Mesodermal cell (in vitro differentiated cells): ENCODE measurements around the gene ZDHHC19.

Experiments used
- H3K27ac ChIP-seq: 2 replicates; pipeline ENCODE4 v1.7.0; 2013; ENCODE audit warnings: mild to moderate bottlenecking, low read depth, low read length, moderate library complexity; ENCODE audit not compliant: severe bottlenecking
- H3K36me3 ChIP-seq: 2 replicates; pipeline ENCODE4 v1.7.1; 2013; ENCODE audit warnings: mild to moderate bottlenecking, low read length, moderate library complexity; ENCODE audit not compliant: control insufficient read depth, insufficient read depth
- H3K4me1 ChIP-seq: one replicate; pipeline ENCODE4 v1.7.1; 2013; ENCODE audit warnings: mild to moderate bottlenecking, low read length; ENCODE audit not compliant: insufficient read depth, control insufficient read depth, poor library complexity, severe bottlenecking
- H3K4me3 ChIP-seq: 2 replicates; pipeline ENCODE4 v1.7.0; 2013; ENCODE audit warnings: low read length, control low read depth, mild to moderate bottlenecking; ENCODE audit not compliant: insufficient read depth, poor library complexity, severe bottlenecking; ENCODE audit errors: extremely low read depth
- H3K9me3 ChIP-seq: 2 replicates; pipeline ENCODE4 v1.7.1; 2013; ENCODE audit warnings: mild to moderate bottlenecking, low read length, moderate library complexity; ENCODE audit not compliant: control insufficient read depth
- WGBS, 2 experiments: methylation state at CpG; one replicate each; pipeline ENCODE4 v1.1.5; 2013; ENCODE audit warnings: missing lambda C conversion rate in 2 of 2; ENCODE audit not compliant: insufficient coverage in 2 of 2; 5-methylcytosine and 5-hydroxymethylcytosine counted together

Gene ZDHHC19

DNA sequence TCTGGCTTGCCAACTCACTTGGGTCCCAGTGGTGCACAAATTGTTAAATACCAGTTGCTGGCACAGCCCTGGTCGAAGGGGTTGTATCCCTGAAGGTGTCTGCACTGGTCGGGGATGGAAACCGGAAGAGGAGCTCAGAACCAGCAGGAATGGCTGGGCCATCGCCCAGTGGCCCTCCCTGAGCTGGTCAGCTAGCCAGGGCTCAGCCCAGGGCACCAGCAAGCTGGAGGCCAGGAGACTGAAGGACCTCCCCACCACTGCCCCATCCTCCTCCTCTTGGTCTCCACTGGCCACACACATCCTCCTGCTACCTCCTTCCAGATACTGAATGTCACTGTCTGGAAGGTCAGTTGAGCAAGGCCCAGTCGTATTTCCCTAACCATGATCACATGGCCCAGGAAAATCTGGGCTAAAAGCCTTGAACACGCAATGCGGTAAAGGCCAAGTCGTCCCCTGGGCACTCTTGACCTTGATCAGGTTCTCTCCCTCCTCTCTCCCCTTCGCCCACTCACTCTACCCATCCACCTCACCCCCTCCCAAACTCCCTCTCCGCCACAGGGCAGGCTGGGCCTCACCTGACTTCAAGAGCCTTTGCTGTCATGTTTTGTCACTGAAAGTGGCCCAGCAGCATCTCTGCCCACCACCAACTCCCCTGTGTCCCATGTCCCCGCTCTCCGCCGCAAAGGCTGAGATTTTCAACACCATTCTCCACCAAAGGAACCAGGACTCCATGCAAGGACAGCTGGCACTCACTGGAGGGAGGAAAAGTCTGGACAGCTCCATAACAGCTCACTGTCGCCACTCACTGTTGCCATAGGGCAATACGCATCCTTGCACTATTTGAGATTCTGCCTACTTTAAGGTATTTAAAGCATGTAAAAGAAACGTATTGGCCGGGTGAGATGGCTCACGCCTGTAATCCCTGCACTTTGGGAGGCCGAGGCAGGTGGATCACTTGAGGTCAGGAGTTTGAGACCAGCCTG is 12.1 kb downstream of the ZDHHC19 start:
- 90 to 93% methylated on average over 14 to 16 of the region's 19 CpGs for WGBS, 2 experiments
- no peak overlapping the region for H3K27ac ChIP-seq

GRCh38 chr3:196198081-196198675 is 13.0 kb downstream of the ZDHHC19 start:
- 84% methylated on average over 9 to 12 of the region's 15 CpGs for WGBS, 2 experiments

More for the DNA sequence above, 12.1 kb downstream of the ZDHHC19 start:
- Histone ChIP-seq H3K4me1 (no peaks in the 10 kb centered on the region), H3K9me3 (no peaks in the 10 kb centered on the region), H3K36me3 (no peaks in the 10 kb centered on the region), H3K4me3 (no peak overlapping the region)

DNA sequence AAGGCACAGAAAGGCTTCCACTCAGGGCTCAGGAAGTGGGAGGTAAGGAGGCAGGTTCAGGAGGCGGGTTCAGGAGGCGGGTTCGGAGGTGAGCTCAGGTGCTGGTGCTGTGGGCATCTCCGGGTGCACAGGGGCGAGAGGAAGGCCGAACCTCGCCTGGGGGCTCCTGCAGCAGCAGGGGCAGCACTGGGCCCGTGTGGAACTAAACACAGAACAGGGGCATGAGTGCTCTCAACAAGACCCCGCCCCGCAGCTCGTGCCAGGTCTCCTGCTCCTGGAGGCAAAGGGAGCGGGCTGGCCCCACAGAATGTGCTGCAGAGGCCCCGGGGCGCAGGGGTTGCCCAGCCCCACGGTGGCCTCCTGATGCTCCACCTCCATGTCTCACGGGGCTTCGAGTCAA is 13.7 kb downstream of the ZDHHC19 start:
- 87 to 88% methylated on average over 15 to 17 of the region's 17 CpGs for WGBS, 2 experiments
- Histone ChIP-seq H3K4me1 (no peaks in the 10 kb centered on the region), H3K9me3 (no peaks in the 10 kb centered on the region), H3K36me3 (no peaks in the 10 kb centered on the region), H3K27ac (no peak overlapping the region), H3K4me3 (no peak overlapping the region)

More at GRCh38 chr3:196198081-196198675, 13.0 kb downstream of the ZDHHC19 start:
- Histone ChIP-seq H3K4me3 (no peak overlapping the region), H3K4me1 (no peaks in the 10 kb centered on the region), H3K9me3 (no peaks in the 10 kb centered on the region), H3K27ac (no peak overlapping the region), H3K36me3 (no peaks in the 10 kb centered on the region)

DNA sequence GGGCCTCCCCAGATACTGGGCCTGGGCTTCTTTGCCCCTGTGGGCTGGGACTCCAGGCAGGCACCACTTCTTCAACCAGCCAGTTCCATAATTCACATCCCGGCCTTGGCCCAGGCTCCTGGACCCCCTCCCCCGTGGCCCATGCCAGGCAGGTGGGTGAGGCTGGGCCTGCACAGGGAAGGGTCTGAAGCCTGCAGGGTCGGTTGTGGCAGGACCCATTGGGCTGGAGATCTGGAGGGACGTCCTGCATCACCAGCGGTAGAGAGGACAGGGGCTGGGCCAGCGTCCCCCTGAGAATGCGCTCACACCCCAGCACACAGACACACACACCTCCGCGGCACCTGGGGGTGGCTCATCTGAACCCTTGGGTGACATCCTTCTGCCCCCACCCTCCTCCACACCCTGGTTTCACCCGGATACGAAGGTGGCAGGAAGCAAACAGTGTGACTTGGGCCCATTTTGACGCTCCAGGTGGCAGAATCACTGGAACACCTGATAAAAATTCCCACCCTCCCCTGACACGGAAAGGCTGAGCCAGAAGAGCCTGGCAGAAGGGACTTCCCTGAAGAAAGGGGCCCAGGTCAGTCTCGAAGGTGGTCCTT is 15.4 kb downstream of the ZDHHC19 start:
- H3K9me3 ChIP-seq: no peaks in the 10 kb centered on the region
- no peak overlapping the region for H3K4me3 ChIP-seq
- H3K36me3 ChIP-seq: no peaks in the 10 kb centered on the region
- 83 to 93% methylated on average over 7 of the region's 14 CpGs for WGBS, 2 experiments
- H3K27ac ChIP-seq: no peak overlapping the region
- H3K4me1 ChIP-seq: no peaks in the 10 kb centered on the region

GRCh38 chr3:196194542-196194915 is 16.7 kb downstream of the ZDHHC19 start:
- Histone ChIP-seq H3K4me3 (no peak overlapping the region), H3K36me3 (no peaks in the 10 kb centered on the region), H3K9me3 (no peaks in the 10 kb centered on the region), H3K4me1 (no peaks in the 10 kb centered on the region), H3K27ac (no peak overlapping the region)
- WGBS, 2 experiments: 89 to 93% methylated on average over 1 to 3 of the region's 5 CpGs

- Histone ChIP-seq H3K36me3 (no peaks in the 10 kb centered on the region), H3K9me3 (no peaks in the 10 kb centered on the region), H3K4me3 (no peak overlapping the region), H3K27ac (no peak overlapping the region), H3K4me1 (no peaks in the 10 kb centered on the region)
- 90 to 95% methylated on average over 10 to 11 of the region's 13 CpGs for WGBS, 2 experiments
Observed at GRCh38 chr3:196193736-196194541, 17.3 kb downstream of the ZDHHC19 start.

- Histone ChIP-seq H3K27ac (no peak overlapping the region), H3K9me3 (no peaks in the 10 kb centered on the region), H3K4me1 (no peaks in the 10 kb centered on the region), H3K4me3 (no peak overlapping the region), H3K36me3 (no peaks in the 10 kb centered on the region)
- 90 to 92% methylated on average over 11 to 13 of the region's 15 CpGs for WGBS, 2 experiments
Observed at GRCh38 chr3:196193133-196193735, 18.0 kb downstream of the ZDHHC19 start.

DNA sequence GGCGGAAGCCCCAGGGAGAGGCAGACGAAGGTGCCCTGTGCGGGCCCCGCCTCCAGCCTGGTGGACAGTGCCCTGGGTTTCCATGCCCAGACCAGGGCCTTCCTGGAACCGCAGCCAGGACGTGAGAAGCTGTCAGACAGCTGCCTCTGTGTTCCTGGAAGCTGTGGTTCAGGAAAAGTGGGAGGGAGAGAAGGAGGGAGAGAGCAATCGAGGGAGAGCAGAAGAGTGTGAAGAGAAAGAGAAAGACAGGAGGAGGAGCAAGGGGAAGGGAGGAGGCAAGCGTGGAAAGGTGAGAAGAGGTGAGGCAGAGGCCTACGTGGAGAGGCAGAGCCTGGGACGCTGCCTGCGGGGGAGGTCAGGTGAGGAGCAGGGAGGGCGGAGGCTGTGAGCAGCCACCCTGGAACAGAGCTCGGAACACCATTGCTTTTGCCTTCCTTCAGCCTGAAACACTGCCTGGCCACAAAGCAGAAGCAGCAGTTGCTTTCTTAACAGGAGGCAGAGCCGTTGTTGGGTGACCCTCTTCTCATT is 18.6 kb downstream of the ZDHHC19 start:
- Histone ChIP-seq H3K9me3 (no peaks in the 10 kb centered on the region), H3K36me3 (no peaks in the 10 kb centered on the region), H3K4me3 (no peak overlapping the region), H3K27ac (no peak overlapping the region), H3K4me1 (no peaks in the 10 kb centered on the region)
- WGBS, 2 experiments: 64 to 68% methylated on average over 13 to 14 of the region's 14 CpGs

DNA sequence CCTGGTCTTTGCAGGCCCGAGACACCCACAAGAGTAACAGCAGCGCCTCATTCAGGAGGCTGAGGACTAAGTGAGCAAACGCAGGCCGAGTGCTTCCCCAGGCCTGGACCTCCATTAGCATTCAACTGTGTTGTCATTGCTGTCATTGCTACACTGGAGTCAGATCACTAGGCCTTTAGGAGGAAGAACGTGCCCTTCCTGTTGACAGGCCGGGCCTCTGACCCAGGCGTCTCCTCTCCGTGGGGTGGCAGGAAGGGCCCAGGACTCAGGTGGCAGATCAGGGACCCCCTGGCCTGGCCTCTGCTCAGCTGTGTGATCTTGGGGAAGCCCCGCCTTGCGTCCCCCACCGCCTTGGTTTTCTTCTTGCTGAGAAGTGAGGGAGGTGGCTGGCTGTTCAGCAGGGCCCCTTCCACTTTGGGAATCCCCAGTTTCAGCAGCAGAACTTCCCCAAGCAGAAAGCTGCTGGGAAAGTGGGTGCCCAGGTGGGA is 19.1 kb downstream of the ZDHHC19 start:
- Histone ChIP-seq H3K27ac (no peak overlapping the region), H3K4me1 (no peaks in the 10 kb centered on the region)
- WGBS, 2 experiments: 62 to 88% methylated on average over 6 to 8 of the region's 11 CpGs

More for the DNA sequence above, 19.1 kb downstream of the ZDHHC19 start:
- Histone ChIP-seq H3K36me3 (no peaks in the 10 kb centered on the region), H3K9me3 (no peaks in the 10 kb centered on the region), H3K4me3 (no peak overlapping the region)
